ENCODE results near the gene KANSL1. TPM values are rescaled to one million over a fixed set of nuclear protein-coding genes. Genes with fewer than 3 reads are reported as not detected.

Gene KANSL1
- total RNA-seq, 1 donor from 2014 or later = 191 TPM

DNA sequence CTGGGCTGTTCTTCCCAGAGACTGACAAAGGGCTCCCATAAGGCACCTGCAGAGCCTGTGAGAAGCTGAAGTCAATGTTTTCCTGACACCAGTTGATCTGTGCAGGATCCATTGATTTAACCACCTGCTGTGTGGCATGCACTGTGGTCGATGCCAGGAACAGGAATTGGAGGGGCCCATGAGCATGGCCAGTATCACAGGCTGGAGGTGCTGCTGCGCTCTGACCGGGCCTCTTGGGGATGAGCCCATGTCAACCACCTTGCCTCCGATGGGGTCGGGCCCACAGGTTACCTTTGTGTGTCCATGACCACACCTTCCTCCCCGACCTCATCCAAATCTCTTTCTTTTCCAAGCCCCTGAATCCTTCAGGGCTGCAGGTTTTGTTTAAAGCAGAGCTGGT lies 212.4 kb downstream of the KANSL1 start:
- Mint-ChIP-seq H3K4me1 (ENCODE audit: low read depth, unreplicated experiment) (no peaks in the 10 kb centered on the region), H3K36me3 (ENCODE audit: unreplicated experiment) (peaks cover 3% of the 10 kb centered on the region), H3K27me3 (ENCODE audit: unreplicated experiment) (peaks cover 7% of the 10 kb centered on the region), H3K27ac (ENCODE audit: unreplicated experiment) (no peak overlapping the region), H3K4me3 (ENCODE audit: unreplicated experiment) (no peak overlapping the region), H3K9me3 (ENCODE audit: unreplicated experiment) (peaks cover 7% of the 10 kb centered on the region)
- no peak for TF ChIP-seq CTCF (IDR thresholded peaks at IDR 0.05; ENCODE audit: partially characterized antibody, unreplicated experiment)
- DNase-seq = no peak

Other genes with a start within 250 kb of the KANSL1 start
- gene STH, start 194.2 kb downstream of the KANSL1 start, total RNA-seq (ENCODE audit: unreplicated experiment) = 4.1 TPM
- gene LRRC37A, start 101.7 kb upstream of the KANSL1 start, total RNA-seq (ENCODE audit: unreplicated experiment) = 11.5 TPM
- gene ARL17B, start 168.3 kb upstream of the KANSL1 start, total RNA-seq (ENCODE audit: unreplicated experiment) = 15.3 TPM